GM21786 (cell line): ENCODE data around the gene POU6F2.

ENCODE experiments used
- ATAC-seq: cut with Tn5 transposase; IDR thresholded peaks from one replicate; pipeline ENCODE4 v1.9.1; 2021; ENCODE audit not compliant: unreplicated experiment

POU6F2 gene

DNA sequence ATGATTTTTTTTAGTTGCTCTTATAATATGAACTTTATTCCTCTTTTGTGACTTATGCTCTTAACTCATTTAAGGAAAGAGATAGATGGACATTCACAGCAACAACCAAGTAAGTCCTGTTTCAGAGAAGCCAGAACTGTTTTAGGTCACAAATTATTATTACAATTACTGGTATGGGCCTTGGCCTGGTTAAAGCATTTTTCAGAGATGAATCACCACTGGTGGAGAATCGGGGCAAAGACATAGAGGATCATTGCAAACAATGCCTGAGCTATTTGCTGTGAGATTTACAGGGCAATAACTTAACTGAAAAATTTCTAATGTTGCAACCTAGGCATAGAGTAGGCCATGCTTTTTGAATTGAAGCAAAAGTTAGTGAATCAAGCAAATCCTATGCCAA is 450.5 kb downstream of the POU6F2 start:
- no peak for ATAC-seq

DNA sequence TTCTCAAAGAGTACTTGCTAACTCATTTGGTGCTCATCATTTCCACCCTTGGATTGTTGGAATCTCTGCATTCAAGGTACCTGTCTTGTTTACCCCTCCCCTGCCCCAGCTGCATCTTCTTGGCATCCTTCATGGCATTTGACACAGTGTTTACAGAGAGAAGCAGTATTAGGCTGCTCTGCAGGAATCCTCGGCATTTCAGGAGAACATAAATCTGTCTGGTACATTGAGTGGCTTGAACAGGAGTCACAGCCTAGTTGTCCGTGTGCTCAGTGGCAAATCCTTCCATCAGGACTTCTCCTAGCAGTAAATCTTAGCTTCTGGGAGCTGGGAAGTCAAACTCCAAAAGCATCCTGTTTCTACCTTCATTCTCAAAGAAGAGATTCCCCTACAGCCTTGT is 451.7 kb downstream of the POU6F2 start:
- no peak for ATAC-seq

DNA sequence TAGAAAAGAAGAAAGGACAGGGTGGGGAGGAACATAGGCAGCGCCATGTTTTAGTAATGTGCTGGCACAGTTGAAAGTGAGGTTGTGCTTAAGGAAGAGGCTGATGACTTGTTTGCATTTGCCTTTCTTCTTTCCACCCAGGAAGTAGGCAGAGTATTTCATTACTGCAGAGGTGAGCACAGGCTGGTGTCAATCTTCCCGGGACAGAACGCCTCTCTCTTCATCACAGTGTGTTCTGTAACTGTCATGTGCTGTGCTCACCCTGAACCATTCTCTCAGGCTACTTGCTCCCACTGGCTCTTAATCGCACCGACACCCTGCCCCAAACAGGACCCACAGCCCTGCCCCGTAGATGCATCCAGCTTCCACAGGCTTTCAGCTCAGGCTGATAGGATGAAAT is 452.7 kb downstream of the POU6F2 start:
- ATAC-seq = no peak

DNA sequence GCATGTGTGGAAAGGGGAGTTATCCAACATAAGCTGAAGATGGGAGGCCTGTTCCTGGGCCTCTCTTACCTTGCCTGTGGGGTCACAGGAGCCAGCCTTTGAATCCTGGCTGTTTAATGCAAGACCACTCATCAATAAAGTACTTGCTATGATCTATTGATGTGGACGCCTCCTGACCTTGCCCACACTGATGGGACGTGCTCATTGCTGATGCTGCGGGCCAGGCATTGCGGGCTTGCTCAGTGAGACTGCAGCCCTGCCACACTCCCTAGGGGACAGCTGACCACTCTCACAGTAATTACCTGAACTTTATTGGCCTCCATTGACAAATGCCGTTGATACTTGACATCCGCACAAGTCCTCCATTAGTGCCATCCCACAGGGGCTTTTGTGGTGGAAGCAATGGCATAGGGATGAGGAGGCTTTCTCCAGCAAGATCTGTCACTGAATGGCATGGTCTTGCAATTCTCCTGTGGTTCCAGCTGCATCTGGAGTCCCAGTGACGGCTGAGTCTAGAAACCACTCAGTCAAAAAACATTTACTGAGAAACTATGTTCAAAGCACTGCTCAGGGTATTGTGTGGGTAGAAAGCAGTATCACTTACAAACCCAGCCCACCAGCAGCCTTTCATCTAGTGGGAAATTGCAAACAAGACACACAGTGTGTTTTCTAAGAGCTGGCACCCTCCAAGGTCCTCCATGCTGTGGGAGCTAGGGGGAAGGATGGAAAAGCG is 453.4 kb downstream of the POU6F2 start:
- ATAC-seq = no peak

DNA sequence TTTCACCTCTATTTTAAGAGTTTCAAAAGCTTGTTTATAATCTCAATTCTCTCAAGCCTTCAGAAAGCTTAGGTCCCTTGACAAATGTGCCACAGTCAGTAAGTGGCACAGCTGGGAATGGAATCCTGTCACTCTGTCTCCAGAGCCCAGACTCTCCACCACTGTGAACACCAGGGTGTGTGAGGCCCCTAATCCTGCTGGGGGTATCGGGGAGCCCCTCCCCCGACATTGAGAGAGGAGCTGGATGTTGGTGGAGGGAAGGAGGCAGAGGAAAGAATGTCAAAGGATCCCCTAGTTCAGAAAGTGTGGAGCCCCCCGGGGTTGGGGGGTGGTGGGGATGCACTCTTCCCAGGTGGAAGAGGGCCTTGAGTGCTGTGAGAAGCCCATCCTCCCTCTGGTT is 454.7 kb downstream of the POU6F2 start:
- ATAC-seq = no peak

DNA sequence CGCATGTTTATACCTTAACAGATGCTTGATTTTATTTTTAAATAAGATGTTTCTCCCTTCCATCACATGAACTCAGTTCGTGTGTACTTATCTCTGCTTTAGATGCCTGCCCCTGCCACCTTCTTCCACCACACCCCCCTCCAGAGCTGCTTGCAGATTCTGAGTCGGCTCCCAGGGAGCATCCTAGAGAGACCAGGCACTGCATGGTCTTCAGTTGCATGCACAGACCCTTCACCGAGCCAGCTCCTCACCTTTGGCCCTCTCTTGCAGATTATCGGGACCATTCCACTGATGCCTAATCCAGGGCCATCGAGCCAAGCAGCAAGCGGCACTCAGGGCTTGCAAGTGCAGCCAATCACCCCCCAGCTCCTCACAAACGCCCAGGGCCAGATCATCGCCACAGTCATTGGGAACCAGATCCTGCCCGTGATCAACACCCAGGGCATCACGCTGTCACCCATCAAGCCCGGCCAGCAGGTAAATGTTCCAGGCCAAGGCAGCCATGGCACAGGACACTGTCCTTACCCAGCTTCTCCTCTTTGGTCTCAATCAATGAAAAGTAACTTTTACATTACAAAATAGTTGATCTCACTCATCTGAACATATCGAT is 455.2 kb downstream of the POU6F2 start:
- ATAC-seq = no peak

DNA sequence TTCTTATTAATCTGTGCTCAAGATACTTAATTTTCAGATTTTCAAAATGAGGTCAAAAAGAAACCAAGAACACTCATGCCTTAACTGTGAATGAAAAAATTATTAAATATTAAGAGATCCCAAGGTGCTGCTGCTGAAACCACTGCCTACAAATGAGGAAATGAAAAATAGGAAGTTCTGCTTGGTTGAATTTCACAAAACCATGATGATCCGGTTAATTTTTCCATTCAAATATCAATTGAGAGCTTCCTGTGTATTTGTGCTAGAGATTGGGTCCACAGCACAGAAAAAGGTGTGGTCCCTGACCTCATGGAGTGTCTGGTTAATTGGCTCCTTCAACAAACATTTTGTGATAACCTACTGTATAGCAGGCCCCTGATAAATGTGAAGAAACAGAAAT is 455.8 kb downstream of the POU6F2 start:
- ATAC-seq = no peak

DNA sequence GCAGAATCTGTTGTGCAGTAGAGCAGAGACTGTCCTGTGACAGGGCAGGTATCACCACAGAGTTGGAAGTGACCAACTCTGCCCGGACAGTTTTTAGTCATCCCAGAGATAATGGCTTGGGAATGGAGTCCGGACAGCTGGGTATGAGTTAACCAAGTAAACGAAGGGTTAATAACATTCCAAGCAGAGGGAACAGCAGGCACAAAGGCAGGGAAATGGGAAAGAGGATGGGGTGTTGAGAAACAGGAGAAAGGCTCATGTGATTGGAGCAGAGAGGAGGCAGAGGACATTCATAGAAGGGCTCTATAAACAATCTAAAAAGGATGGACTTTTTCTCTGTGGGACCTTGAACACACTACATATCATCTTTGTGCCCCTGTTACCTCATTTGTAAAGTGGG is 456.3 kb downstream of the POU6F2 start:
- ATAC-seq = no peak

DNA sequence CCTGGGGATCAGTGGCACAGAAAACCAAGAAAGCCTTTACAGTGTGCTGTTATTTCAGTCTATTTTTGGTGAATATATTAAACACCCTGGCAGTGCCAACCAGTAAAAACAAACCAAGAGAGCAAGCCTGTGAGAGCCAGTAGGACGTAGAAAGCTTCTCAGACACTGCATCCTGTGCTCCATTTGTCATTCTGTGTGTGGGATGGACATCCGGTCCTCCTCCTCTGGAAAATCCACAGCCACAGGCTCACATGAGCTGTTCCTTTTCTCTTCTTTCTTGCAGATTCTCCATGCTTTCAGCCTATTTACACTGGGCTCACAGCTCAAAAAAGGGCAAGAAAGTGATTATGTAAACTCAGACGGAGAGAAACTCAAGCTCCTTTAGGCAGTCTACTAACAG is 468.8 kb downstream of the POU6F2 start:
- ATAC-seq = no peak

DNA sequence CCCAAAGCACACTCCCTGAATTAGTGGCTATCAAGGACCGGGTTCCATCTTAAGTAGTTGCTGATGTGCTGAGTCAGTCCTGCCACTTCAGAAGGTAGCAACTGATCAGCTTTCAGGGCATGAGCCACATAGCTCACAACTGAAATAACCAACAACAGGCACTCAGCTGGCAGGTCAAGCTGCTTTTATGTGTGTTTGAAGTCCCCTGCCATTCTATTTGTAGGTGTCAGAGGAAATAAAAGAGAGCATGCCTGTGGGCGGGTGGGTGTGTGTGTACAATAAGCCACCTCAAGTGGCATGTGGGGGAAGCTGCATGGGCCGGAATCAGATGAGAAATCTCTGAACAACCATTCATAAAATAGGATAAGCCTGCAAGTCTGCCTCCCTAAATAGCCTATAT is 474.2 kb downstream of the POU6F2 start:
- no peak for ATAC-seq

DNA sequence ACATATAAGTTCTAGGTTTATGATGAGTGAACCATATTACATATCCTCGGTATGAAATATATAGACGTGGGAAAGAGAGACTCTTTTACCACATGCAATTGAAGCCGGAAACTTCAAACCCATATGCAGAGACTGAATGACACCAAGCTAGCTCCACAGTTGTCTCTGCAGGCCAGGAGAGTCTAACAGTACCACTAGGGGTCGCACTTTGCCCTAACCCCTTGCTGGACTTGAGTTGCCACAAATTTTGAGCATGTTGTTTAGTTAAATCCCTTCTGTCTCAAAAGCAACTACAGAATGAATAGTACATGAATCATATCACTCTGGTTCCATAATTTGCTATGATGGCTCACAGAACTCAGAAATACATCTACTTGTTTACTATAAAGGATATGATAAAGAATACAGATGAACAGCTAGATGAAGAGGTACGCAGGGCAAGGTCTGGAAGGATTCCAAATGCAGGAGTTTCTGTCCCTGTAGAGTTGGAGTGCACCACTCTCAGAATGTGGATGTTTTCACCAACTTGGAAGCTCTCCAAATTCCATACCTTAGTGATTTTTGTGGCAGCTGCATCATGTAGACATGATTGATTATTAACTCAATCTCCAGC is 476.1 kb downstream of the POU6F2 start:
- peak; percentile 74 for ATAC-seq

DNA sequence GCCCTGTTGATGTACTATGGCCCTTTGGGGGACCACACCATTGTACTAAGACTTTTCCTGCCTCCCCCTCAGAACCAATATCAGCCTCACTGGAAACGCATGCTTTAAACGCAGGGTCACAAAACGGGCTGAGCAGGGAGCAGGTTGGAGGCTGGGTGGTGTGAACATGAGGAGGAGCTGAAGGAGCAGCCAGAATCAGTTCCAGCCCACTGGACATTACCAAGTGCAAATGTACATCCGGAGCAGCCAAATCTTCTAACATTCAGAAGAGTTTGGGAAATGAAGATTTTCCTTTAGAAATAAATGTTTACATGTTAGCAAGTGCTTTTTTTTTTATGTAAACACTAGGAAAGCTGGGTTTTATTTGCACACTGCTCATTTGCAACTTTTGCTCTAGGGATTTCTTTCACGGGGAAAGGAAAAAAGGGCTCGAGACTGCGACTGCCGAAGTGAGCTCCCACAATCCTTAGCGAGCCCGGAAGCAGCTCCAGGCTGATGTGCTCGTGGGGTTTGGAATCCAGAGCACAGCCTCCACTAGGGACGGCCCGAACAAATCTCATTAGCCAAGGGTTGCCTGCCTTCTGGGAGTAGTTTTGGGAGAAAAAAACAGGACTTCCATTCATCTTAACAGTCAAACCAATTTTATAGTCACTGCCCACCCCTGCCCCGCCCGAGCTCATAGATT is 480.5 kb downstream of the POU6F2 start:
- no peak for ATAC-seq

DNA sequence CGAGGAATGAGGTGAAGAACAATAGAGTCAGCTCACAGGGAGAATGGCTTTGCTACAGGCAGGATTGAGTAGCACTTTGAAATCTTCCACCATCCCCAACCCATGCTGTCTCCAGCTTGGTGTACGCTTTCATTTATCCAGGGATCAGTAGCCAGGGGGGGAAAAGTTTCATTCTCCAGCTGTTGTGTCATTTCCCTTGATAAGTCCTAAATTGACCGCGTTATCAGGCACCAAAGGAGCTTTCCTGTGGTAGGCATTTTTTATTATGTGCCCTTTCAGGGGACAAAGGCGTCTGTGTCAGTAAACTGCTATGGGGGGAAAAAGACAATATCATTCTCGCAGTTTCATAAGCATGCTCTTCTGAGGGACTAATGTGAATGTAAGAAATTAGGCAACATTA is 481.9 kb downstream of the POU6F2 start:
- no peak for ATAC-seq

DNA sequence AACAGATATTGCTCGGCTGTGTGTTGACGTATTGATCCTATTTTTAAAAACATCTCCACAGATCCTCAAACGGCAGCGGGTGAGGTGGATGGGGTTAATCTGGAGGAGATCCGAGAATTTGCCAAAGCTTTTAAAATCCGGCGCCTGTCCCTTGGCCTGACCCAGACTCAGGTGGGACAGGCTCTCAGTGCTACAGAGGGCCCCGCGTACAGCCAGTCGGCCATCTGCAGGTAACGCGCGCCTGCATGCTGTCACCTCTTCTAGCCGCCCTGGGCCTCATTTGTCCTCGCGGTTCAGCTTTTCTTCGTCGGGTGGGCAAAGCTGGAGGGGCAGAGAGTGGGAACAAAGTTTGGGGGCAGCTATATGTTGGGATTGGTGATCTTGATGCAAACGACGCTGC is 482.8 kb downstream of the POU6F2 start:
- ATAC-seq = no peak

DNA sequence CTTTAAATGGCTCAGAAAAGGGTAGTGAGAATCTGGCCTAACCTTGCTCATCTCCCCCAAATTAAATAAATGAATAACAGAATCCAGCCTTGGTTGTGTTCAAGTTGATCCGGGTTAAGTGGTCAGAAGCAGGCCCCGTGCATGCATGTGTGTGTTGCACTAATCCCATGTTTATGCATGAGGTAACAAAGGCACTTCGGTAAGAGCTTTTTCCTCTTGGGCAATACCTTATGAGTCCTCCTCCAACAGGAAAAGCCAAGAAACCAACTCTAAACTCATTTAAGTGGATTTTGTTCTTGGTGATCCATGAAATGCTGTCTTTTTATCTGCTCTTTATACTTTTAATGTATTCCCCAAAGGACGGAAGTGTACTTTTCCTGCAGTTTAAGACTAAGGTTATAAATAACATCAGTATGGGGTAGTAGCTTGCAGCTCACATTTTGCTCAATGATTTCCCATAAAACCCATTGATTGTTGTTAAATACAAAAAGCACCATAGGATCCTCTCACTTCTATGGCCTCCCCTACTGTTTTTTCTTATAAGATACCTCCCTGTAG is 483.6 kb downstream of the POU6F2 start:
- ATAC-seq = no peak

DNA sequence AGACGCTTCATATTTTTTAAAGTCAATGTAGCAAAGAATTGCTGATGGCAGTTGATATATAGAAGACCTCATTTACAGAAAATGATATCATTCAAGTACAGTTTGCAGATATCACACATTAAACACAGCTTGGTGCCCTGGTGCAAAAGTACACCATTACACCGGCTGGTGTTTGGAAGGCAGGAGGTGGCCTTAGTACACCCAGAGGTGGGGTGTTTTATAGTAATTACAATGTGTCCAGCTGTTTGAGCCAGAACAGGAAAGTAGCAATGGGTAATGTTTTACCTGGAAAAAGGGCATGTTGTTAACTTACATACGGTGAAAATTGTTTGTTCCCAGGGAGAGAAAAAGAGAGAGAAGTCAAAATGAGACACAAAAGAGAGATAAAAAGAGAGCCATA is 485.5 kb downstream of the POU6F2 start:
- no peak for ATAC-seq

DNA sequence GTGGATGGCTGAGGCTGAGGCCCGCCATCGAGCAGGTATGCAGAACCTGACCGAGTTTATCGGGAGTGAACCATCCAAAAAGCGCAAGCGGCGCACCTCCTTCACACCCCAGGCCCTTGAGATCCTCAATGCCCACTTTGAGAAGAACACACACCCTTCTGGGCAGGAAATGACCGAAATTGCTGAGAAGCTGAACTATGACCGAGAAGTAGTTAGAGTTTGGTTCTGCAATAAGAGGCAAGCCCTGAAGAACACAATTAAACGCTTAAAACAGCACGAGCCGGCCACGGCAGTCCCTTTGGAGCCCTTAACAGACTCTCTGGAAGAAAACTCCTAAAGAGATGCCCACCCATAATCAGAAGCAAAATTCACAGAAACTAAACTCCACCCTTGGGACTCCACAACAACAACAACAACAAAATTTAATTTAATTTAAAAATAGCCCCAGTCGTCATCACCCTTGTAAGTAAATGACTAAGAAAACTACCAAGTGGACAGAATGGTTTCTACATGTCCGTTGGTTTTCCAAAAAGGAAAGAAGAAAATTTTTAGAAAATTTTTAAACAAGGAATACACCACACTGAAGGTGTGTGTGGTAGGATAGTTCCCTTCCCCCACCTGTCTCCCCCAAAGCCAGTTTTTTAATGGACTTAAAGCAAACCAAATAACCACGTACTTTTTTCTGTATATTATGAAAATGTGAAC is 486.8 kb downstream of the POU6F2 start:
- no peak for ATAC-seq

DNA sequence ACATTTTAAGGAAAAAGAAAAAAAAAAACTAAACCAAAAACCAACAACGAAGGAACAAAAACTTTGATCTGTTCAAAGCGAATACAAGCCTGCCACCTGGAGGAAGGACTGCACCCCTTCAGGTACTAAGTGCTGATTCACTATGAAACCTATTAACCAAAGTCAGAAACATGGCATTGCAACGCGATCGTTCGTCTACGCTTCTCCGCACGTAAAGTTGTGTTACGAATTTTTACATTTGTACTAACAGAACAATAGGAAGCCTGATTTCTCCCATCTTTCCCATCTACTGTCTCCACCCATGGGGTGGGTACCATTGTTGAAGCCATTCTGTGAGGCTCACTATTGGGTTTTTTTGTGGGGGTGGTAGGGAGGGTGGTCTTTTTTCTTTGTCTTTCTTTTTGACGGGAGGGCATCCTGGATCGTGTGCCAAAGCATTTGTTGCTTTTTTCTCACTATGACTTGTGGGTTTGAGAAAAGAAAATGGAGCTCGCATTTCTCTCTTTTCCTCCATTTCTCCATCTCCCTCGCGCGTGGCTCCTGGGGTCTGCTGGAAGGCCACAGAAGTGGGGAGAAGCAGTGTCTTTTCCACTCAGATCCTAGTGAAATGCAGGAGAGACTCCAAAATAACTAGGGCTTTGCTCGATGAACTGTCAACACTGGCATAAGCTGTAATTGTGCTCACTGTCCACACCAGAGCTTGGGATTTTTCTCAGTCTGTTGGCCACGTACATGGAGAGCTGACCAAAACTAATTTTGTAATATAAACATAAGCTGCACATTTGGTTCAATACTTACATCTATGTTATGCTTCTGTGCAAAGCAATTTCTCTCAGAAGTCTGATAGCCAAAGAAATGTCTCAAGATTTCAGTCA is 487.6 kb downstream of the POU6F2 start:
- ATAC-seq = peak; percentile 75

DNA sequence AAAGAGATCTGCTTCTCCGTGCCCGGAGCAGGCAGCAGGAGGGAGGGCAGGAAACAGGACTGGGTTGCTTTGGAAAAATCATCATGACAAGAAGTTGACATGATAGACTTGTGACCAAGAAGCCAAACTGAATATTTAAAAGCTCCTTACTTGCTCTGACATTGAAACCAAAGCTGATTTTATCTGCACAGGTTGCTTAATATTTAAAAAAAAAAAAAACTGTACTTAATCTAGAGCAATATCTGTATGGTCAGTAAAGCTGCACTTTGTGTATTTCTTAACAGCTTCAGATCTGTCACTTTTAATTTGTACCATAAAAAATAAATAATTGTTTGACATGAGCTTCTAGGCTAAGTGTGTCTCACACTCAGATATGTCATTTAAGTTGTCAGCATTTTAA is 490.6 kb downstream of the POU6F2 start:
- no peak for ATAC-seq

DNA sequence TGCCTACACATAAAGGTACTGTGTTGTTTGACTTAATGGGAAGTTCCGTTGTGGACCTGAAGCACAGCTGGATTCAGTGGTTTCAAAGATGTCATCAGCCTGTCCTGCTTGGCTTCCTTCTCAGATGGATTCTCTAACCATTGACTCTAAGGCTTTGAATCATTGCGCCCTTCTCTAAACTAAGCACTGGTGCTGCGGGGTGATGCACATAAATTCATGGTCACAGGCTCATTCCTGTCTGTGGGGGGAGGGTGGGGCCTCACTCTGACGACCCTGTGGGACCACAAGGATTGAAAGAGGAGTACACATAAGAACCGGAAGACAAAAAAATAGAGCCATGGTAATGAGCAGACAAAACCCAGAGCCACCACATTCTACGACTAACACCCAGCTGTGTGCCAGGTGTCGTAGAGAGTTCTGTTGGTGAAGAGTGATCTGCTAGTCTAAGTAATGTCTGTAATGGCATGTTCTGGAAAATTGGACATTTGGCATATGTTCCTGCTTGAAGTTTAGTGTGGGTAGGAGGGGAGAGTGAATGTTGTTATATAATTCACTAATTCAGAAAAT is 491.2 kb downstream of the POU6F2 start:
- no peak for ATAC-seq
